Left ventricle myocardium superior (tissue), 1 donor: Measurements from ENCODE around the gene CFL1. TPM values are rescaled to one million over a fixed set of nuclear protein-coding genes. Genes with fewer than 3 reads are reported as not detected.

Experiments
- ATAC-seq: fragments of 200-7000 bp; cut with Tn5 transposase; one replicate; pipeline ENCODE4 v1.9.1; 2020; ENCODE audit warnings: mild to moderate bottlenecking, moderate library complexity
- DNase-seq: peaks from one replicate; pipeline ENCODE4 v3.0.0-alpha.2; 2020
- intact Hi-C: fragments of 100-400 bp; cut with micrococcal nuclease; formaldehyde crosslinking; loops from one replicate; pipeline ENCODE4 v1.11.0; 2022
- total RNA-seq: library from RNA; stranded (reverse); fragmentation: NEBNext Ultra II Directional; extraction: Animal tissue kit (Norgen Biotek cat#: 25700); gene quantifications from one replicate; pipeline ENCODE4 v1.2.1, GENCODE V29; 2021
- donor health status: DM: no; HTN: yes; CAD: no; lungs with severe emphysema.

Gene CFL1
- total RNA-seq, 1 donor from 2014 or later: 334 TPM

- intact Hi-C loops: no loop called here
- ATAC-seq (no peak), DNase-seq (peak; percentile 44)
Measured at GRCh38 chr11:65862941-65863888, 5.2 kb upstream of the CFL1 start.

- ATAC-seq (no peak), DNase-seq (peak; percentile 29)
- intact Hi-C loops: no loop called here
Measured at GRCh38 chr11:65862191-65862735, 4.3 kb upstream of the CFL1 start.

- intact Hi-C loops: no loop called here
- ATAC-seq (no peak), DNase-seq (no peak)
Measured at GRCh38 chr11:65861533-65862183, 3.7 kb upstream of the CFL1 start.

- DNase-seq (peak; percentile 41), ATAC-seq (no peak)
- intact Hi-C loops: no loop called here
Measured at GRCh38 chr11:65861165-65861505, 3.2 kb upstream of the CFL1 start.

GRCh38 chr11:65860278-65861164 is 2.5 kb upstream of the CFL1 start, which contains the start of gene MUS81:
MUS81 (plus strand) TSS chr11:65860433; CDS start chr11:65860754, 321 bp downstream.
- DNase-seq (peak; percentile 98), ATAC-seq (peak; percentile 73)
- intact Hi-C loops: no loop called here

GRCh38 chr11:65859812-65860277 is 1.9 kb upstream of the CFL1 start:
- ATAC-seq (no peak), DNase-seq (no peak)
- intact Hi-C loops: no loop called here

- ATAC-seq (peak; percentile 79), DNase-seq (peak; percentile 100)
- intact Hi-C loops: no loop called here
Measured at GRCh38 chr11:65859095-65859811, 1.3 kb upstream of the CFL1 start.

GRCh38 chr11:65858681-65859087 is 704 bp upstream of the CFL1 start:
- intact Hi-C loops: no loop called here
- ATAC-seq: no peak
- no peak for DNase-seq

- intact Hi-C loops: no loop called here
- DNase-seq: peak; percentile 68
Measured at GRCh38 chr11:65857500-65857852, 504 bp downstream of the CFL1 start.

GRCh38 chr11:65856689-65857499 is 1.1 kb downstream of the CFL1 start:
- intact Hi-C loops: no loop called here
- ATAC-seq (peak; percentile 38), DNase-seq (peak; percentile 89)

More at GRCh38 chr11:65857500-65857852, 504 bp downstream of the CFL1 start:
- no peak for ATAC-seq

GRCh38 chr11:65855927-65856363 is 2.0 kb downstream of the CFL1 start:
- intact Hi-C loops: no loop called here
- ATAC-seq (no peak), DNase-seq (peak; percentile 23)

GRCh38 chr11:65854852-65855837 is 2.8 kb downstream of the CFL1 start:
- DNase-seq: peak; percentile 25
- no peak for ATAC-seq
- intact Hi-C loops: no loop called here

- peak; percentile 3 for DNase-seq
- intact Hi-C loops: no loop called here
- ATAC-seq: no peak
Measured at GRCh38 chr11:65854161-65854592, 3.8 kb downstream of the CFL1 start.

GRCh38 chr11:65853246-65853979 is 4.6 kb downstream of the CFL1 start:
- no peak for DNase-seq
- intact Hi-C loops: no loop called here
- no peak for ATAC-seq

- DNase-seq: peak; percentile 41
- ATAC-seq: no peak
Measured at GRCh38 chr11:65852508-65853245, 5.3 kb downstream of the CFL1 start.

More at GRCh38 chr11:65852508-65853245, 5.3 kb downstream of the CFL1 start:
- intact Hi-C loops: no loop called here
